NT2/D1 (cell line): ENCODE results near the gene ROR1.

ENCODE experiments used
- DNase-seq: peaks from one replicate; pipeline ENCODE4 v3.0.0-alpha.2; 2011; ENCODE audit warnings: low read depth, low spot score
- H3K27me3 ChIP-seq: 2 replicates; pipeline ENCODE4 v1.6.0; 2011; ENCODE audit warnings: mild to moderate bottlenecking; ENCODE audit not compliant: insufficient read length, insufficient read depth
- H3K36me3 ChIP-seq: 2 replicates; pipeline ENCODE4 v1.6.1; 2011; ENCODE audit warnings: mild to moderate bottlenecking, low read length, mixed read lengths; ENCODE audit not compliant: insufficient read depth, insufficient read length
- H3K4me1 ChIP-seq: 2 replicates; pipeline ENCODE4 v1.5.1; 2011; ENCODE audit not compliant: insufficient read depth, insufficient read length
- H3K4me3 ChIP-seq: 2 replicates; pipeline ENCODE4 v1.5.1; 2011; ENCODE audit warnings: low read depth; ENCODE audit not compliant: insufficient read length
- H3K9ac ChIP-seq: 2 replicates; pipeline ENCODE4 v1.6.0; 2011; ENCODE audit warnings: low read depth; ENCODE audit not compliant: insufficient read length
- H3K9me3 ChIP-seq: 2 replicates; pipeline ENCODE4 v1.5.1; 2011; ENCODE audit warnings: mild to moderate bottlenecking, low read length; ENCODE audit not compliant: insufficient read depth
- SUZ12 ChIP-seq: IDR thresholded peaks from 2 replicates; pipeline ENCODE4 v1.6.1; 2011; ENCODE audit not compliant: insufficient read length, insufficient read depth; ENCODE audit errors: extremely low read depth
- YY1 ChIP-seq: IDR thresholded peaks from 2 replicates; pipeline ENCODE4 v1.6.1; 2011; ENCODE audit not compliant: insufficient read length, insufficient read depth
- ZNF274 ChIP-seq: IDR thresholded peaks from 2 replicates; pipeline ENCODE4 v1.6.1; 2011; ENCODE audit warnings: mild to moderate bottlenecking, low read depth, low read length

Gene ROR1

GRCh38 chr1:63795455-63795854 is 21.6 kb downstream of the ROR1 start:
- Histone ChIP-seq H3K4me3 (no peak overlapping the region), H3K4me1 (peaks cover 24% of the 10 kb centered on the region), H3K36me3 (peaks cover 5% of the 10 kb centered on the region), H3K9me3 (no peaks in the 10 kb centered on the region), H3K9ac (peak overlapping the region; percentile 1), H3K27me3 (no peaks in the 10 kb centered on the region)
- no peak for DNase-seq
- TF ChIP-seq YY1: no peak
- no peak for TF ChIP-seq SUZ12
- no peak for TF ChIP-seq ZNF274

- no peaks in the 10 kb centered on the region for H3K9me3 ChIP-seq
- no peak overlapping the region for H3K4me3 ChIP-seq
- no peaks in the 10 kb centered on the region for H3K27me3 ChIP-seq
- H3K36me3 ChIP-seq: peaks cover 3% of the 10 kb centered on the region
- no peak for DNase-seq
- H3K4me1 ChIP-seq: peaks cover 17% of the 10 kb centered on the region
- TF ChIP-seq ZNF274 (no peak), SUZ12 (no peak), YY1 (no peak)
- H3K9ac ChIP-seq: no peak overlapping the region
Measured at GRCh38 chr1:63797056-63797726, 23.4 kb downstream of the ROR1 start.

GRCh38 chr1:63798284-63798683 is 24.5 kb downstream of the ROR1 start:
- Histone ChIP-seq H3K9me3 (no peaks in the 10 kb centered on the region), H3K36me3 (peaks cover 3% of the 10 kb centered on the region), H3K27me3 (no peaks in the 10 kb centered on the region), H3K9ac (no peak overlapping the region), H3K4me3 (no peak overlapping the region), H3K4me1 (peaks cover 17% of the 10 kb centered on the region)
- no peak for TF ChIP-seq YY1
- TF ChIP-seq SUZ12: no peak
- TF ChIP-seq ZNF274: no peak
- no peak for DNase-seq

GRCh38 chr1:63799307-63799706 is 25.5 kb downstream of the ROR1 start:
- H3K27me3 ChIP-seq: no peaks in the 10 kb centered on the region
- H3K4me1 ChIP-seq: peaks cover 7% of the 10 kb centered on the region
- no peak for TF ChIP-seq SUZ12
- TF ChIP-seq ZNF274: no peak
- no peak for TF ChIP-seq YY1
- no peaks in the 10 kb centered on the region for H3K9me3 ChIP-seq
- no peak for DNase-seq
- no peak overlapping the region for H3K9ac ChIP-seq
- no peak overlapping the region for H3K4me3 ChIP-seq
- peaks cover 3% of the 10 kb centered on the region for H3K36me3 ChIP-seq

- TF ChIP-seq YY1 (no peak), ZNF274 (no peak), SUZ12 (no peak)
- no peak overlapping the region for H3K4me3 ChIP-seq
- H3K4me1 ChIP-seq: peaks cover 8% of the 10 kb centered on the region
- H3K9ac ChIP-seq: no peak overlapping the region
- no peaks in the 10 kb centered on the region for H3K9me3 ChIP-seq
- peaks cover 3% of the 10 kb centered on the region for H3K36me3 ChIP-seq
- no peak for DNase-seq
- H3K27me3 ChIP-seq: no peaks in the 10 kb centered on the region
Measured at GRCh38 chr1:63799820-63800219, 26.0 kb downstream of the ROR1 start.

- no peak for DNase-seq
- Histone ChIP-seq H3K27me3 (no peaks in the 10 kb centered on the region), H3K36me3 (peaks cover 3% of the 10 kb centered on the region), H3K9ac (no peak overlapping the region), H3K4me1 (peaks cover 6% of the 10 kb centered on the region), H3K9me3 (no peaks in the 10 kb centered on the region), H3K4me3 (no peak overlapping the region)
- TF ChIP-seq SUZ12: no peak
- no peak for TF ChIP-seq ZNF274
- no peak for TF ChIP-seq YY1
Measured at GRCh38 chr1:63802109-63802508, 28.3 kb downstream of the ROR1 start.

- no peaks in the 10 kb centered on the region for H3K36me3 ChIP-seq
- no peaks in the 10 kb centered on the region for H3K27me3 ChIP-seq
- H3K9ac ChIP-seq: no peak overlapping the region
- no peak for TF ChIP-seq YY1
- no peak for TF ChIP-seq SUZ12
- no peak for TF ChIP-seq ZNF274
- DNase-seq: no peak
- H3K4me3 ChIP-seq: no peak overlapping the region
- H3K4me1 ChIP-seq: peaks cover 6% of the 10 kb centered on the region
- no peaks in the 10 kb centered on the region for H3K9me3 ChIP-seq
Measured at GRCh38 chr1:63804829-63805484, 31.1 kb downstream of the ROR1 start.
